Activated CD8-positive, alpha-beta memory T cell treated with anti-CD3 and anti-CD28 coated beads, Interleukin-2, amount 50 U/mL, for 24 hours (primary cell): ENCODE measurements around the gene MAD2L1BP.

Experiments
- DNase-seq: peaks from one replicate; pipeline ENCODE4 v3.0.0-alpha.2; 2020; ENCODE audit errors: extremely low read depth

Gene MAD2L1BP

GRCh38 chr6:43683708-43684455, 48.2 kb downstream of the MAD2L1BP start:
- no peak for DNase-seq

DNA sequence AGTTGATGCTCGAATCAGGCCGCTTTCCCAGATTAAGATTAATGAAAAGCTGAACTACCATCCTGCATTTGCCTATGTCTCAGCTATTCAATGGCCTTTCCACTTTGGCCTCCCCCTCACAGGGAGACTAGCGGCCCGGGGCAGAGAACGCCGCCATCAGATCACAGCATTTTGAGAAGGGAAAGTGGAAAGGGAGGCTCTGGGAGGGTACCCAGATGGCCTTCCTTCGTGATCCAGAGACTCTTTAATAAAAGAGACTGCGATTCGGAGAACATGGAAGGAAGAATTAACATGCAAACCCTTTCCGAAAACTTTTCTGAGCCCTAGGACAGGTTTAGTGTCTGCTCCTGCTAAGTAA, 51.4 kb downstream of the MAD2L1BP start:
- no peak for DNase-seq

GRCh38 chr6:43687437-43688347, 52.1 kb downstream of the MAD2L1BP start, which contains the start of gene MRPS18A:
MRPS18A (minus strand) TSS chr6:43687791; CDS start chr6:43687779, 12 bp downstream.
- peak; percentile 56 for DNase-seq

- DNase-seq, result no peak
Observed at GRCh38 chr6:43689421-43689820, 53.8 kb downstream of the MAD2L1BP start.
